ENCODE data around the gene KCNA10. TPM values are rescaled to one million over a fixed set of nuclear protein-coding genes. Genes with fewer than 3 reads are reported as not detected.

KCNA10 gene
- total RNA-seq, 6 experiments from 2014 or later, result not detected

GRCh38 chr1:110498270-110498669, 20.7 kb downstream of the KCNA10 start:
- H3K9me3 ChIP-seq, result no peaks in the 10 kb centered on the region
- intact Hi-C loops (cut with DNase I), result no loop called here
- no peak overlapping the region for H3K4me3 ChIP-seq
- DNase-seq, result no peak
- no peak for ATAC-seq
- TF ChIP-seq CTCF (IDR thresholded peaks at IDR 0.05) (no peak), POLR2A (IDR thresholded peaks at IDR 0.05) (no peak)
- H3K27me3 ChIP-seq, result no peaks in the 10 kb centered on the region
- H3K4me1 ChIP-seq, result no peaks in the 10 kb centered on the region
- H3K36me3 ChIP-seq, result no peaks in the 10 kb centered on the region
- 47% methylated on average over 5 of the region's 6 CpGs for WGBS (ENCODE audit: insufficient coverage, low coverage, low lambda C conversion rate, missing lambda C conversion rate)
- no peak overlapping the region for H3K27ac ChIP-seq

GRCh38 chr1:110495926-110496600, 22.9 kb downstream of the KCNA10 start:
- H3K9me3 ChIP-seq, result no peaks in the 10 kb centered on the region
- intact Hi-C loops (cut with DNase I), result no loop called here
- no peaks in the 10 kb centered on the region for H3K27me3 ChIP-seq
- no peaks in the 10 kb centered on the region for H3K4me1 ChIP-seq
- TF ChIP-seq CTCF (IDR thresholded peaks at IDR 0.05) (peak; percentile 82 to 96 (median 85)), POLR2A (IDR thresholded peaks at IDR 0.05) (no peak)
- no peak overlapping the region for H3K27ac ChIP-seq
- DNase-seq, result peak in 2 of 3 donors; percentile 66 to 71
- no peaks in the 10 kb centered on the region for H3K36me3 ChIP-seq
- ATAC-seq, result peak; percentile 87 to 97 (median 92)
- 14% methylated on average over 7 of the region's 8 CpGs for WGBS (ENCODE audit: insufficient coverage, low coverage, low lambda C conversion rate, missing lambda C conversion rate)
- no peak overlapping the region for H3K4me3 ChIP-seq

GRCh38 chr1:110494522-110495406, 24.2 kb downstream of the KCNA10 start:
- 54% methylated on average over 15 of the region's 21 CpGs for WGBS (ENCODE audit: insufficient coverage, low coverage, low lambda C conversion rate, missing lambda C conversion rate)

GRCh38 chr1:110494036-110494435, 24.9 kb downstream of the KCNA10 start:
- DNase-seq, result no peak
- intact Hi-C loops (cut with DNase I), result no loop called here
- Histone ChIP-seq H3K4me3 (no peak overlapping the region), H3K36me3 (no peaks in the 10 kb centered on the region), H3K27ac (no peak overlapping the region), H3K27me3 (no peaks in the 10 kb centered on the region), H3K9me3 (no peaks in the 10 kb centered on the region), H3K4me1 (no peaks in the 10 kb centered on the region)
- no peak for ATAC-seq
- TF ChIP-seq POLR2A (IDR thresholded peaks at IDR 0.05), result no peak
- TF ChIP-seq CTCF (IDR thresholded peaks at IDR 0.05), result no peak
- WGBS (ENCODE audit: insufficient coverage, low coverage, low lambda C conversion rate, missing lambda C conversion rate), result 58% methylated on average over 2 of the region's 5 CpGs

More at GRCh38 chr1:110494522-110495406, 24.2 kb downstream of the KCNA10 start:
- Histone ChIP-seq H3K4me3 (no peak overlapping the region), H3K27ac (no peak overlapping the region), H3K9me3 (no peaks in the 10 kb centered on the region), H3K36me3 (no peaks in the 10 kb centered on the region), H3K27me3 (no peaks in the 10 kb centered on the region), H3K4me1 (no peaks in the 10 kb centered on the region)
- no peak for TF ChIP-seq CTCF (IDR thresholded peaks at IDR 0.05)
- TF ChIP-seq POLR2A (IDR thresholded peaks at IDR 0.05), result no peak
- no peak for ATAC-seq
- DNase-seq, result no peak
- intact Hi-C loops (cut with DNase I), result no loop called here

Data from right lobe of liver (tissue), 6 donors.